Testis (tissue), 3 donors: ENCODE measurements around the gene PABPC1L. TPM values are rescaled to one million over a fixed set of nuclear protein-coding genes. Genes with fewer than 3 reads are reported as not detected.

Experiments
- DNase-seq: peaks from one replicate; pipeline ENCODE4 v3.0.0-alpha.2; 2019
- H3K27ac ChIP-seq, 2 donors: fragments of 200-600 bp; sonication (generic); one replicate each; pipeline ENCODE4 v1.5.1; 2019
- H3K27me3 ChIP-seq: fragments of 200-600 bp; sonication (generic); one replicate; pipeline ENCODE4 v1.5.1; 2019
- H3K36me3 ChIP-seq: fragments of 200-600 bp; sonication (generic); one replicate; pipeline ENCODE4 v1.5.1; 2017; ENCODE audit warnings: low read depth; ENCODE audit errors: missing control alignments
- H3K4me1 ChIP-seq: fragments of 200-600 bp; sonication (generic); one replicate; pipeline ENCODE4 v1.5.1; 2019
- H3K4me3 ChIP-seq, 2 donors: fragments of 200-600 bp; sonication (generic); one replicate each; pipeline ENCODE4 v1.5.1; 2017 to 2019
- H3K9me3 ChIP-seq: fragments of 200-600 bp; sonication (generic); one replicate; pipeline ENCODE4 v1.5.1; 2017
- CTCF ChIP-seq, 3 experiments: fragments of 450-650 bp in 2 of 3; fragments of 200-600 bp in 1 of 3; sonication (generic) in 1 of 3; IDR thresholded peaks; one replicate each; pipeline ENCODE4 v1.5.1; 2016 to 2019; ENCODE audit warnings: antibody characterized with exemption in 3 of 3, mild to moderate bottlenecking in 2 of 3, moderate library complexity in 1 of 3
- POLR2A ChIP-seq: fragments of 450-650 bp; IDR thresholded peaks from one replicate; pipeline ENCODE4 v1.6.1; 2017; ENCODE audit warnings: antibody characterized with exemption, mild to moderate bottlenecking, moderate library complexity
- WGBS, 2 donors: methylation state at CpG; one replicate each; pipeline ENCODE4 v1.1.5; 2018; 5-methylcytosine and 5-hydroxymethylcytosine counted together
- intact Hi-C: fragments of 100-400 bp; cut with DNase I; formaldehyde crosslinking; loops from one replicate; pipeline ENCODE4 v1.15.1; 2023; ENCODE audit warnings: low total_unique reads
- polyA plus RNA-seq: library from polyadenylated mRNA; stranded (reverse); fragments of 350-450 nt; fragmentation: Illumina TruSeq; extraction: RNeasy Lipid Tissue Mini Kit (QIAGEN cat#74804); gene quantifications from one replicate; pipeline ENCODE4 v1.2.3, GENCODE V29; 2014; ENCODE audit warnings: low read depth, low replicate concordance; ENCODE audit not compliant: insufficient read depth
- total RNA-seq, 2 donors: library from RNA; depleted of rRNA; stranded (reverse); fragments of >200 nt; gene quantifications; one replicate each; pipeline ENCODE4 v1.2.3, GENCODE V29; 2016

The PABPC1L gene
- total and polyA plus RNA-seq, 3 donors from 2014 or later, result 27.9 to 71.7 (median 59.2) TPM

GRCh38 chr20:44910690-44911262 is 916 bp downstream of the PABPC1L start:
- TF ChIP-seq POLR2A, result no peak
- TF ChIP-seq CTCF (IDR thresholded peaks at IDR 0.05), result no peak
- Histone ChIP-seq H3K9me3 (no peaks in the 10 kb centered on the region), H3K27ac (no peak overlapping the region), H3K4me3 (peak overlapping the region; percentile 57 to 72), H3K36me3 (no peaks in the 10 kb centered on the region), H3K27me3 (no peaks in the 10 kb centered on the region), H3K4me1 (peaks cover 10% of the 10 kb centered on the region)
- DNase-seq, result no peak
- intact Hi-C loops, result no loop called here
- WGBS, 2 donors, result 51 to 53% methylated on average over 14 to 17 of the region's 17 CpGs

- Histone ChIP-seq H3K4me1 (peaks cover 10% of the 10 kb centered on the region), H3K36me3 (no peaks in the 10 kb centered on the region), H3K27ac (no peak overlapping the region), H3K4me3 (no peak overlapping the region), H3K27me3 (no peaks in the 10 kb centered on the region), H3K9me3 (no peaks in the 10 kb centered on the region)
- intact Hi-C loops, result no loop called here
- WGBS, 2 donors, result 37 to 41% methylated on average over 21 of the region's 21 CpGs
- TF ChIP-seq POLR2A (no peak), CTCF (IDR thresholded peaks at IDR 0.05) (peak in 2 of 3 experiments; percentile 40 to 43)
- DNase-seq, result peak; percentile 86
These were observed 1.5 kb downstream of the PABPC1L start for GRCh38 chr20:44911264-44911921.

GRCh38 chr20:44912189-44912588 is 2.3 kb downstream of the PABPC1L start:
- Histone ChIP-seq H3K36me3 (no peaks in the 10 kb centered on the region), H3K4me1 (peaks cover 10% of the 10 kb centered on the region), H3K4me3 (no peak overlapping the region), H3K9me3 (no peaks in the 10 kb centered on the region), H3K27ac (no peak overlapping the region), H3K27me3 (no peaks in the 10 kb centered on the region)
- TF ChIP-seq POLR2A (no peak), CTCF (IDR thresholded peaks at IDR 0.05) (no peak)
- DNase-seq, result no peak
- WGBS, 2 donors, result 82 to 83% methylated on average over 2 of the region's 2 CpGs
- intact Hi-C loops, result no loop called here

- no peak overlapping the region for H3K27ac ChIP-seq
- no peak overlapping the region for H3K4me3 ChIP-seq
- no peaks in the 10 kb centered on the region for H3K27me3 ChIP-seq
- TF ChIP-seq POLR2A (no peak), CTCF (IDR thresholded peaks at IDR 0.05) (no peak)
- DNase-seq, result no peak
- no peaks in the 10 kb centered on the region for H3K9me3 ChIP-seq
- intact Hi-C loops, result no loop called here
- H3K36me3 ChIP-seq, result no peaks in the 10 kb centered on the region
- WGBS, 2 donors, result 61 to 71% methylated on average over 1 of the region's 1 CpG
- peaks cover 6% of the 10 kb centered on the region for H3K4me1 ChIP-seq
These were observed 5.1 kb downstream of the PABPC1L start for GRCh38 chr20:44914924-44915323.

GRCh38 chr20:44916586-44916985 is 6.7 kb downstream of the PABPC1L start:
- 91 to 92% methylated on average over 8 to 12 of the region's 12 CpGs for WGBS, 2 donors
- DNase-seq, result no peak
- Histone ChIP-seq H3K4me1 (no peaks in the 10 kb centered on the region), H3K36me3 (no peaks in the 10 kb centered on the region), H3K27ac (no peak overlapping the region), H3K9me3 (no peaks in the 10 kb centered on the region), H3K4me3 (no peak overlapping the region), H3K27me3 (no peaks in the 10 kb centered on the region)
- TF ChIP-seq POLR2A (no peak), CTCF (IDR thresholded peaks at IDR 0.05) (no peak)
- intact Hi-C loops, result no loop called here
